NB4 (cell line): ENCODE measurements around the gene STIM2.

Experiments
- DNase-seq: peaks from one replicate; pipeline ENCODE4 v3.0.0; 2010; ENCODE audit warnings: low read depth
- H3K4me3 ChIP-seq: one replicate; pipeline ENCODE4 v1.5.1; 2011; ENCODE audit warnings: mild to moderate bottlenecking, low read depth, low read length, moderate library complexity
- MYC ChIP-seq: IDR thresholded peaks from 2 replicates; pipeline ENCODE4 v1.6.1; 2011; ENCODE audit warnings: low read depth, low read length
- POLR2A ChIP-seq: IDR thresholded peaks from 2 replicates; pipeline ENCODE4 v1.6.1; 2011; ENCODE audit warnings: mild to moderate bottlenecking; ENCODE audit not compliant: insufficient read length; ENCODE audit errors: extremely low read depth
- TF ChIP-seq, protein P1 (sequence below): IDR thresholded peaks from 2 replicates; pipeline ENCODE4 v1.6.1; 2011; ENCODE audit warnings: low read depth, low read length
- TF ChIP-seq, protein P2 (sequence below): IDR thresholded peaks from one replicate; pipeline ENCODE4 v1.5.1; 2012; ENCODE audit warnings: low read depth, low read length

STIM2 gene

DNA sequence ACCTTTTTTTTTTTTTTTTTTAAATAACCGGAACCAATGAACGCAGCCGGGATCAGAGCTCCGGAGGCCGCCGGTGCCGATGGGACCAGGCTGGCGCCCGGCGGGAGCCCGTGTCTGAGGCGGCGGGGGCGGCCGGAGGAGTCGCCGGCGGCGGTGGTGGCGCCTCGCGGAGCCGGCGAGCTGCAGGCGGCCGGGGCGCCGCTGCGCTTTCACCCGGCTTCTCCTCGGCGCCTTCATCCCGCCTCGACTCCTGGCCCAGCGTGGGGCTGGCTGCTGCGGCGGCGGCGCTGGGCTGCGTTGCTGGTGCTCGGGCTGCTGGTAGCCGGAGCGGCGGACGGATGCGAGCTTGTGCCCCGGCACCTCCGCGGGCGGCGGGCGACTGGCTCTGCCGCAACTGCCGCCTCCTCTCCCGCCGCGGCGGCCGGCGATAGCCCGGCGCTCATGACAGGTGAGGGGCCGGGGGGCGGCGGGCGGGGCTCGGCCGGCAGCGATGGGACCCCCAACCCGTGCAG, 337 bp downstream of the STIM2 start:
- TF ChIP-seq, protein P1, sequence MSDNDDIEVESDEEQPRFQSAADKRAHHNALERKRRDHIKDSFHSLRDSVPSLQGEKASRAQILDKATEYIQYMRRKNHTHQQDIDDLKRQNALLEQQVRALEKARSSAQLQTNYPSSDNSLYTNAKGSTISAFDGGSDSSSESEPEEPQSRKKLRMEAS = no peak
- TF ChIP-seq MYC = no peak
- TF ChIP-seq, protein P2, sequence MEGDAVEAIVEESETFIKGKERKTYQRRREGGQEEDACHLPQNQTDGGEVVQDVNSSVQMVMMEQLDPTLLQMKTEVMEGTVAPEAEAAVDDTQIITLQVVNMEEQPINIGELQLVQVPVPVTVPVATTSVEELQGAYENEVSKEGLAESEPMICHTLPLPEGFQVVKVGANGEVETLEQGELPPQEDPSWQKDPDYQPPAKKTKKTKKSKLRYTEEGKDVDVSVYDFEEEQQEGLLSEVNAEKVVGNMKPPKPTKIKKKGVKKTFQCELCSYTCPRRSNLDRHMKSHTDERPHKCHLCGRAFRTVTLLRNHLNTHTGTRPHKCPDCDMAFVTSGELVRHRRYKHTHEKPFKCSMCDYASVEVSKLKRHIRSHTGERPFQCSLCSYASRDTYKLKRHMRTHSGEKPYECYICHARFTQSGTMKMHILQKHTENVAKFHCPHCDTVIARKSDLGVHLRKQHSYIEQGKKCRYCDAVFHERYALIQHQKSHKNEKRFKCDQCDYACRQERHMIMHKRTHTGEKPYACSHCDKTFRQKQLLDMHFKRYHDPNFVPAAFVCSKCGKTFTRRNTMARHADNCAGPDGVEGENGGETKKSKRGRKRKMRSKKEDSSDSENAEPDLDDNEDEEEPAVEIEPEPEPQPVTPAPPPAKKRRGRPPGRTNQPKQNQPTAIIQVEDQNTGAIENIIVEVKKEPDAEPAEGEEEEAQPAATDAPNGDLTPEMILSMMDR = no peak
- DNase-seq = peak; percentile 85
- peak overlapping the region; percentile 84 for H3K4me3 ChIP-seq

DNA sequence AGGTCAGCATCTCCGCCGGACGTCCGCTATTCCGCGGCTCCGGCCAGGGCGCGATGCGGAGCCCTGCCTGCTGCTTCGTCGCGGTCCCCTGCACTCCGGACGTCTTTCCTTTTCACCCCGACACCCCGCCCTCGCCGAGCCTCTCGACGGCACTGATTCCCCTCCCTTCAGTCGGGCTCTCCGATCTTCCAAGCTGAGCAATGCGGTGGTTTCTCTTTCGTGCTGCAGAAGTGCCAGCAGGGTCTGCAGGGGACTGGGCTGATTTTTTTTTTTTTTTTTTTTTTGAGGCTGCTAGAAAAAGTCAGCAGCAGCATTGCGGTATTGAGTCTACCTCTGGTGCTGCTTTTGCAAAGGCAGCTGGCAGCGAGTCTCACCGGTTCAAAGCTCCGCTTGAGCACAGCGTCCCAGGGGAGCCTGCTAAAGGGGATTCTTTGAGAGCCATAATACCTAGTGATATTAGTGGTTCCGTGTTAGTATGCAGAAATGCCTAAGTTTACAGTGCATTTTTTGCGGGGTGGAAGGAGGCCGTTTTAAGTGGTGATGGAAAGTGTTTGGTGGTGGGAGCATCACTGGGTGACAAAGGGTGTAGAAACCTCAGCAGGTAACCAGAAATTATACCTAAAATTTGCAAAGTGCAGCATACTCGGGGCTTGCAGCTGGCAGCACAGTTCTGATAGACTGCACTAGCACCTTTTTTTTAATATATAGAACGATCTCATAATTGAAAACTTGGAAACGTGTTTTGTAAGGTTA, 969 bp downstream of the STIM2 start:
- TF ChIP-seq POLR2A = no peak
- peak; percentile 52 for TF ChIP-seq MYC
- TF ChIP-seq, protein P1 = no peak
- TF ChIP-seq, protein P2 = no peak
- peak; percentile 88 for DNase-seq
- H3K4me3 ChIP-seq = peak overlapping the region; percentile 84

DNA sequence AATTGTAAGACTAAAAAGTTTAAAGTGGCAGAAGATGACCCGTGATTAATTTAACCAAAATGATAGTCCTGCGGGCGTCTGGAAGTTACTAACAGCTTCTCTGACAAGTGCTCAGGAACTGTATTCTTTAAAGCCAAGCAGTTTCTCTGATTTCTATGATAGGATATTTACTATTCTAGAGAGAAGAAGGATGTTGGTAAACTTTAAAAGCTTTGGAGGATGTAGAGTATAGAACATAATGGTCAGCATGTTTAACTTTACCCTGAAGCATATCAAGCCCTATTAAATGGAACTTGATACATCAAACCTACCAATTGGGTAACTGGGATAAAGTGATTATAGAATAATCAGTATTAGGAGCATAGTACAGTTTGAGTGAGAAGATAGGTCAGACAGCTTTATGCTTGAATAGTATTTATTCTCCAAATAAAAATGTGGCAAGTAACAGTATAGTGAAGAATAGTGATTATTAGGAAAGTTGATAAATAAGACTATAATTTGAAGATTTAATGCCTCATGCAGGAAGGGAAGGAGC, 1.8 kb downstream of the STIM2 start:
- DNase-seq = no peak
- TF ChIP-seq POLR2A = no peak
- TF ChIP-seq, protein P2 = no peak
- TF ChIP-seq MYC = no peak
- TF ChIP-seq, protein P1 = no peak
- peak overlapping the region; percentile 84 for H3K4me3 ChIP-seq

DNA sequence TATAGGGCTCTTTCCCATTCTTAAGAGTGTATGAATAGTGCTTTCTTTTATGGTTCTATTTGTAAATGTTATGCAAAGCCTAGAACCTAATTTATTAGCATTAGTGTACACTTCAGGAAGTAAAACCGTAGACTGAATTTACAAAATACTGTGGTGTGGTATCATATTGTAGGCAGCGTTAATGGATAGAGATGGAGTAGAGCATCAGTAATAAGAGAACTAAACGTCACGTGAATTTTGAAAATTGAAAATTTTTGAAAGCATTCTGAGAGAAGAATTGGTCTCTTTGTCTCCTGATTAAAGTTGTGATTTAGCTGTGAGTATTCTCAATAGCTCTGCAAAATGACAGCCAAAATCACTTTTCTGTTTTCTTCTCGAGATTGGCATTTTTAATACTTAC, 2.9 kb downstream of the STIM2 start:
- no peak for DNase-seq
- TF ChIP-seq, protein P1 = no peak
- TF ChIP-seq MYC (no peak), POLR2A (no peak)
- TF ChIP-seq, protein P2 = no peak
- H3K4me3 ChIP-seq = peak overlapping the region; percentile 84

DNA sequence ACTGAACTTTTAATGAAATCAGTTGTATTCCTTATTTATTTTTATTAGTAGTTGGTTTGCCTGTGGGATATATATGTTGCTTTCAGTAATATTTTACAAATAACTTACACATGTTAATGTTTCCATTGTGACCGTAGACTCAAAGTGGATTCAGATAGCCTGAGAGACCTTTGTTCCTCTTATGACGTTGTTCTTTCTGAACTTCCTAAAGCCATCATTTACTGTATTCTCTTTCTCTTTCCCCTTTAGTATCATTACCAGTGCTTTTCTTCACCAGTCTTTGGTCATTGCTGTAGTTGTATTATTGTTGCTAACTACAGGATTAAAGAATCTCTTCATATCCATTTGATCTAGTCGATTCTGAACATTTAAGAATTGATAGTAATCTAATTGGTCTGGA, 4.3 kb downstream of the STIM2 start:
- no peak overlapping the region for H3K4me3 ChIP-seq
- no peak for DNase-seq
- TF ChIP-seq, protein P2 = no peak
- TF ChIP-seq MYC (no peak), POLR2A (no peak)
- TF ChIP-seq, protein P1 = no peak
